Esophagus muscularis mucosa (tissue), 4 donors: Measurements from ENCODE around the gene FSCN2. TPM values are rescaled to one million over a fixed set of nuclear protein-coding genes. Genes with fewer than 3 reads are reported as not detected.

Experiments used
- DNase-seq: peaks from one replicate; pipeline ENCODE4 v3.0.0-alpha.2; 2017; ENCODE audit errors: extremely low spot score
- H3K27ac ChIP-seq, 4 donors: fragments of 200-600 bp; sonication (generic); replicated peaks in 1 of 4; 1 replicate in 3 of 4; 2 replicates in 1 of 4; pipeline ENCODE4 v1.5.1; 2016 to 2019; ENCODE audit warnings: mild to moderate bottlenecking in 1 of 4
- H3K27me3 ChIP-seq, 4 donors: fragments of 200-600 bp; sonication (generic); one replicate each; pipeline versions ENCODE4 v1.5.1 to v1.6.0; 2016 to 2019
- H3K36me3 ChIP-seq, 4 donors: fragments of 200-600 bp; sonication (generic); one replicate each; pipeline ENCODE4 v1.5.1; 2016 to 2019
- H3K4me1 ChIP-seq, 4 donors: fragments of 200-600 bp; sonication (generic); one replicate each; pipeline ENCODE4 v1.5.1; 2016 to 2019
- H3K4me3 ChIP-seq, 4 donors: fragments of 200-600 bp; sonication (generic); 1 replicate in 2 of 4; 2 replicates in 2 of 4; pipeline ENCODE4 v1.5.1; 2016 to 2019; ENCODE audit warnings: mild to moderate bottlenecking in 4 of 4, moderate library complexity in 1 of 4
- H3K9me3 ChIP-seq, 4 donors: fragments of 200-600 bp; sonication (generic); 1 replicate in 3 of 4; 2 replicates in 1 of 4; pipeline ENCODE4 v1.5.1; 2016 to 2019
- EP300 ChIP-seq: sonication (generic); formaldehyde crosslinking; IDR thresholded peaks from one replicate; pipeline ENCODE4 v1.6.1; 2017; ENCODE audit warnings: antibody characterized with exemption
- POLR2A ChIP-seq: fragments of 450-650 bp; IDR thresholded peaks from one replicate; pipeline ENCODE4 v1.6.1; 2017; ENCODE audit warnings: antibody characterized with exemption, moderate library complexity, mild to moderate bottlenecking, low read depth
- POLR2AphosphoS5 ChIP-seq, 2 donors: sonication (generic); formaldehyde crosslinking; IDR thresholded peaks; one replicate each; pipeline ENCODE4 v1.6.1; 2017; ENCODE audit warnings: antibody characterized with exemption in 2 of 2
- WGBS: methylation state at CpG from one replicate; pipeline ENCODE4 v1.1.5; 2018; 5-methylcytosine and 5-hydroxymethylcytosine counted together
- intact Hi-C: fragments of 100-400 bp; cut with DNase I; formaldehyde crosslinking; loops from one replicate; pipeline ENCODE4 v1.15.1; 2023
- total RNA-seq, 4 donors: library from RNA; depleted of rRNA; stranded (reverse); fragments of >200 nt; gene quantifications; one replicate each; pipeline versions ENCODE4 v1.1.0 to v1.2.1, GENCODE V29; 2016
- TF ChIP-seq, protein P1 (sequence below), 3 experiments: fragments of 200-600 bp in 2 of 3; fragments of 450-650 bp in 1 of 3; sonication (generic) in 2 of 3; IDR thresholded peaks; one replicate each; pipeline ENCODE4 v1.5.1; 2017 to 2019; ENCODE audit warnings: antibody characterized with exemption in 3 of 3, mild to moderate bottlenecking in 2 of 3, moderate library complexity in 1 of 3

FSCN2 gene
- total RNA-seq, 4 donors from 2014 or later: 1.2 to 2.4 (median 1.7) TPM

DNA sequence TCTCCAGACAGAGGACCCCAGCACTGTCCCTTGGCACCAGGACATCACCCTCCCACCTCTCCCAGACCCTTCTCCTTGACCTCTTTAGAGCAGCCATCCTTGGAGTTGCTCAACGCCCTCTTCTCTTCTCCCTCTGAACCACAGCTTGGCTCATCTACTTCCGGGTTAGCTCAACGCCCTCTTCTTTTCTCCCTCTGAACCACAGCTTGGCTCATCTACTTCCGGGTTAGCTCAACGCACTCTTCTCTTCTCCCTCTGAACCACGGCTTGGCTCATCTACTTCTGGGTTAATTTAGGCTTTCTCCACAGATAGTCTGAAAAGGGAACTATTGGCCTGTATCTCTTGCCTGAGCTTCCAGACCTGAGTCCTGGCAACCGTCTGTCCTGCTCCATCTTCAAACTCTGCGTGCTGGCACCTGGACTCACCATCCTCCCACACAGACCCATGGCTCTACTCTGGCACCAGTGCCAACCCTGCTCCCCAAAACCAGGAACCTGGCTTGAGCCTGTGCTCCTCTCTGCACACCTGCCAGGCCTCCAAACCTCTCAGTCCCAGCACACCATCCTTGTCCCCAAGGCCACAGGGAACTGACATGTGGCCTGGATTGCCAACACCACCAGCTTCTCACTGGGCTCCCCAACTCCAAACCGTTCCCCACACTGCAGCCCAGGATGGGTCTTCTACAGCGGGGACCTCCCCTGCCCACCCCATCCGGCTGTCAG is 49.3 kb downstream of the FSCN2 start:
- DNase-seq: no peak
- Histone ChIP-seq H3K36me3 (peaks cover 9 to 84% (median 77%) of the 10 kb centered on the region in 4 donors), H3K4me1 (peaks cover 10 to 16% (median 13%) of the 10 kb centered on the region in 4 donors), H3K27ac (no peak overlapping the region), H3K27me3 (no peaks in the 10 kb centered on the region), H3K9me3 (no peaks in the 10 kb centered on the region), H3K4me3 (no peak overlapping the region)
- TF ChIP-seq EP300: no peak
- TF ChIP-seq, protein P1, sequence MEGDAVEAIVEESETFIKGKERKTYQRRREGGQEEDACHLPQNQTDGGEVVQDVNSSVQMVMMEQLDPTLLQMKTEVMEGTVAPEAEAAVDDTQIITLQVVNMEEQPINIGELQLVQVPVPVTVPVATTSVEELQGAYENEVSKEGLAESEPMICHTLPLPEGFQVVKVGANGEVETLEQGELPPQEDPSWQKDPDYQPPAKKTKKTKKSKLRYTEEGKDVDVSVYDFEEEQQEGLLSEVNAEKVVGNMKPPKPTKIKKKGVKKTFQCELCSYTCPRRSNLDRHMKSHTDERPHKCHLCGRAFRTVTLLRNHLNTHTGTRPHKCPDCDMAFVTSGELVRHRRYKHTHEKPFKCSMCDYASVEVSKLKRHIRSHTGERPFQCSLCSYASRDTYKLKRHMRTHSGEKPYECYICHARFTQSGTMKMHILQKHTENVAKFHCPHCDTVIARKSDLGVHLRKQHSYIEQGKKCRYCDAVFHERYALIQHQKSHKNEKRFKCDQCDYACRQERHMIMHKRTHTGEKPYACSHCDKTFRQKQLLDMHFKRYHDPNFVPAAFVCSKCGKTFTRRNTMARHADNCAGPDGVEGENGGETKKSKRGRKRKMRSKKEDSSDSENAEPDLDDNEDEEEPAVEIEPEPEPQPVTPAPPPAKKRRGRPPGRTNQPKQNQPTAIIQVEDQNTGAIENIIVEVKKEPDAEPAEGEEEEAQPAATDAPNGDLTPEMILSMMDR (IDR thresholded peaks at IDR 0.05): no peak
- no peak for TF ChIP-seq POLR2A
- TF ChIP-seq POLR2AphosphoS5 (IDR thresholded peaks at IDR 0.05): no peak
- intact Hi-C loops: no loop called here
- 81% methylated on average over 11 of the region's 11 CpGs for WGBS

DNA sequence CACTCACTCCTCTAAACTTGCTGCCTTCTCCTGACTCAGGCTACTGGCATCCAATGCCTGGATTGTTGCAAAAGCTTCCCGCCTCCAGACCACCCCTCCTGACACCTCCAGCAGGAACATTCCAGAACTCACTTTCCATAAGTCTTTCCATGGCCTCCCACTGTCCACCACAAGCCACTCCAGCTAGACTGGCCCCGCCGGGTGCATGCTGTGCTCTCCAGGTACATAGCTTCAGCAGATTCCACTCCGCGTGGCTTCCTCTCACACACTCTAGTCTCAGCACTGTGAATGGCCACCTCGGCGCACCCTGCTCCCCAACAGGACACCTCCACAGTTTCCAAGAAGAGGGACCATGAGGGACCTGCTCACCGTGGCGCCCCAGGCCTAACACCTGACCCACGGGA is 49.9 kb downstream of the FSCN2 start:
- WGBS: 94% methylated on average over 10 of the region's 10 CpGs
- H3K4me3 ChIP-seq: no peak overlapping the region
- peaks cover 10 to 16% (median 13%) of the 10 kb centered on the region in 4 donors for H3K4me1 ChIP-seq
- no peak overlapping the region for H3K27ac ChIP-seq
- DNase-seq: no peak
- intact Hi-C loops: no loop called here
- peaks cover 13 to 86% (median 79%) of the 10 kb centered on the region in 4 donors for H3K36me3 ChIP-seq
- no peaks in the 10 kb centered on the region for H3K9me3 ChIP-seq
- TF ChIP-seq POLR2A (no peak), EP300 (no peak), POLR2AphosphoS5 (IDR thresholded peaks at IDR 0.05) (no peak)
- TF ChIP-seq, protein P1 (IDR thresholded peaks at IDR 0.05): no peak
- H3K27me3 ChIP-seq: no peaks in the 10 kb centered on the region

DNA sequence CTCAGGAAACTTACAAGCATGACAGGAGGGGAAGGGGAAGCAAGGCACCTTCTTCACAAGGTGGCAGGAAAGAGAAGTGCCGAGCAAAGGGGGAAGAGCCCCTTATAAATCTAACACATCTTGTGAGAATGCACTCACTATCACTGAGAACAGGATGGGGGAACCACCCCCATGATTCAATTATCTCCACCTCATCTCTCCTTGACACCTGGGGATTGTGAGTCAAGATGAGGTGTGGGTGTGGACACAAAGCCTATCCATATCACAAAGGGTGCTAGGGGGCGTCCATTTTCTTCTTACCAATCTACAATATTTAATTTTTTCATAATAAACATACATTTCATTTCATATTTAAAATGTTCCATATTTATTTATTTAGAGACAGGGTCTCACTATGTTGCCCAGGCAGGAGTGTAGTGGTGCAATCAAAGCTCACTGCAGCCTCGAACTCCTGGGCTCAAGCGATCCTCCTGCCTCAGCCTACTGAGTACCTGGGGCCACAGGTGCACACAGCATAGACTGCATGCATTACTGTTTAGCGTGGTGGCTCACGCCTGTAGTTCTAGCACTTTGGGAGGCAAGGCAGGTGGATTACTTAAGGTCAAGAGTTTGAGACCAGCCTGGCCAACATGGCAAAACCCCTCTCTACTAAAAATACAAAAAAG is 50.5 kb downstream of the FSCN2 start:
- Histone ChIP-seq H3K27ac (no peak overlapping the region), H3K4me1 (peaks cover 10 to 16% (median 13%) of the 10 kb centered on the region in 4 donors), H3K4me3 (no peak overlapping the region), H3K36me3 (peaks cover 10 to 86% (median 79%) of the 10 kb centered on the region in 4 donors), H3K9me3 (no peaks in the 10 kb centered on the region), H3K27me3 (no peaks in the 10 kb centered on the region)
- intact Hi-C loops: no loop called here
- no peak for DNase-seq
- WGBS: 96% methylated on average over 6 of the region's 6 CpGs
- TF ChIP-seq, protein P1 (IDR thresholded peaks at IDR 0.05): no peak
- TF ChIP-seq EP300 (no peak), POLR2AphosphoS5 (IDR thresholded peaks at IDR 0.05) (no peak), POLR2A (no peak)

DNA sequence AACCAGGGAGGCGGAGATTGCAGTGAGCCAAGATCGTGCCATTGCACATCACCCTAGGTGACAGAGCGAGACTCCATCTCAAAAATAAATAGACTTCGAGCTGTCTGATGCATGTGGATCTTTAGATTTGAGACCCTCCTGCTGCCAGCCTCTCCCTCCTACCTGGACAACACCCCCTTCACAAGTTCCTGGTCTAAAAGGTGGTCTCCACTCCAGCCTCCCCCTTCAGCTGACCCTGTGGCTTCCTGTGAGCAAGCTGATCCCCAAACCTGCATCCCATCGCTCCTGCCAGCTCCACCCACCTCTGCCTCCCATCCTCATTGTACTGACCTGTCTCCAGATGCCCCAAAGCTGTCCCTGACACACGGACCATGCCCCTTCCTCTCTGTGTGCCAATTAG is 51.1 kb downstream of the FSCN2 start:
- Histone ChIP-seq H3K4me1 (peaks cover 10 to 16% (median 13%) of the 10 kb centered on the region in 4 donors), H3K27ac (no peak overlapping the region), H3K4me3 (no peak overlapping the region), H3K36me3 (peaks cover 13 to 88% (median 80%) of the 10 kb centered on the region in 4 donors), H3K27me3 (no peaks in the 10 kb centered on the region), H3K9me3 (no peaks in the 10 kb centered on the region)
- TF ChIP-seq POLR2A (no peak), POLR2AphosphoS5 (IDR thresholded peaks at IDR 0.05) (no peak), EP300 (no peak)
- TF ChIP-seq, protein P1 (IDR thresholded peaks at IDR 0.05): no peak
- intact Hi-C loops: no loop called here
- no peak for DNase-seq
- WGBS: 90% methylated on average over 6 of the region's 6 CpGs
